ENCODE data around the gene ZBTB12.

The ZBTB12 gene, protein sequence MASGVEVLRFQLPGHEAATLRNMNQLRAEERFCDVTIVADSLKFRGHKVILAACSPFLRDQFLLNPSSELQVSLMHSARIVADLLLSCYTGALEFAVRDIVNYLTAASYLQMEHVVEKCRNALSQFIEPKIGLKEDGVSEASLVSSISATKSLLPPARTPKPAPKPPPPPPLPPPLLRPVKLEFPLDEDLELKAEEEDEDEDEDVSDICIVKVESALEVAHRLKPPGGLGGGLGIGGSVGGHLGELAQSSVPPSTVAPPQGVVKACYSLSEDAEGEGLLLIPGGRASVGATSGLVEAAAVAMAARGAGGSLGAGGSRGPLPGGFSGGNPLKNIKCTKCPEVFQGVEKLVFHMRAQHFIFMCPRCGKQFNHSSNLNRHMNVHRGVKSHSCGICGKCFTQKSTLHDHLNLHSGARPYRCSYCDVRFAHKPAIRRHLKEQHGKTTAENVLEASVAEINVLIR

GRCh38 chr6:31901953-31902643, at the start of gene ZBTB12:
Gene ZBTB12, minus strand, starts transcription at chr6:31902086. Its CDS starts 781 bp downstream, at chr6:31901305.
- peak; percentile 78 for DNase-seq (ENCODE audit: low read depth)
- TF ChIP-seq, protein P1, sequence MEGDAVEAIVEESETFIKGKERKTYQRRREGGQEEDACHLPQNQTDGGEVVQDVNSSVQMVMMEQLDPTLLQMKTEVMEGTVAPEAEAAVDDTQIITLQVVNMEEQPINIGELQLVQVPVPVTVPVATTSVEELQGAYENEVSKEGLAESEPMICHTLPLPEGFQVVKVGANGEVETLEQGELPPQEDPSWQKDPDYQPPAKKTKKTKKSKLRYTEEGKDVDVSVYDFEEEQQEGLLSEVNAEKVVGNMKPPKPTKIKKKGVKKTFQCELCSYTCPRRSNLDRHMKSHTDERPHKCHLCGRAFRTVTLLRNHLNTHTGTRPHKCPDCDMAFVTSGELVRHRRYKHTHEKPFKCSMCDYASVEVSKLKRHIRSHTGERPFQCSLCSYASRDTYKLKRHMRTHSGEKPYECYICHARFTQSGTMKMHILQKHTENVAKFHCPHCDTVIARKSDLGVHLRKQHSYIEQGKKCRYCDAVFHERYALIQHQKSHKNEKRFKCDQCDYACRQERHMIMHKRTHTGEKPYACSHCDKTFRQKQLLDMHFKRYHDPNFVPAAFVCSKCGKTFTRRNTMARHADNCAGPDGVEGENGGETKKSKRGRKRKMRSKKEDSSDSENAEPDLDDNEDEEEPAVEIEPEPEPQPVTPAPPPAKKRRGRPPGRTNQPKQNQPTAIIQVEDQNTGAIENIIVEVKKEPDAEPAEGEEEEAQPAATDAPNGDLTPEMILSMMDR (IDR thresholded peaks at IDR 0.05; ENCODE audit: low read depth, low read length, missing control alignments): no peak

GRCh38 chr6:31949926-31950548, 48.2 kb upstream of the ZBTB12 start:
- TF ChIP-seq, protein P1 (IDR thresholded peaks at IDR 0.05; ENCODE audit: low read depth, low read length, missing control alignments): no peak
- no peak for DNase-seq (ENCODE audit: low read depth)
- no peak overlapping the region for H3K4me3 ChIP-seq (ENCODE audit: low read depth, low read length)

More at GRCh38 chr6:31901953-31902643, at the start of gene ZBTB12:
- H3K4me3 ChIP-seq (ENCODE audit: low read depth, low read length): peak within 1 kb of the TSS; percentile 57

- H3K4me3 ChIP-seq (ENCODE audit: low read depth, low read length): no peak overlapping the region
- TF ChIP-seq, protein P1 (IDR thresholded peaks at IDR 0.05; ENCODE audit: low read depth, low read length, missing control alignments): no peak
- no peak for DNase-seq (ENCODE audit: low read depth)
Measured at GRCh38 chr6:31948753-31949413, 47.0 kb upstream of the ZBTB12 start.

DNA sequence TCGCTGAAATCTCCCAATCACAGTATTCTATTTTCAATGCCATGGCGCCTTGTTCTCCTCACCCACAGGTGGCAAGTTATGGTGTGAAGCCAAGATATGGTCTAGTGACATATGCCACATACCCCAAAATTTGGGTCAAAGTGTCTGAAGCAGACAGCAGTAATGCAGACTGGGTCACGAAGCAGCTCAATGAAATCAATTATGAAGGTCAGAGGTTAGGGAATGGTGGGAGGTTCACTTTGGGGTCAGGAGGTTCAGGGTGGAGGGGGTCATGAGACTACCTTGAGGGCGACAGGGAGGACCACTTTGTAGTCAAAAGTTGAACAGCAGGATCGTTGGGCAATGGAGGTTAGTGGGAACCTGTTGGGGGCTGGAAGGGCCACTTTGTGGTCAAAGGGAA, 46.4 kb upstream of the ZBTB12 start:
- H3K4me3 ChIP-seq (ENCODE audit: low read depth, low read length): no peak overlapping the region
- TF ChIP-seq, protein P1 (IDR thresholded peaks at IDR 0.05; ENCODE audit: low read depth, low read length, missing control alignments): no peak
- no peak for DNase-seq (ENCODE audit: low read depth)

DNA sequence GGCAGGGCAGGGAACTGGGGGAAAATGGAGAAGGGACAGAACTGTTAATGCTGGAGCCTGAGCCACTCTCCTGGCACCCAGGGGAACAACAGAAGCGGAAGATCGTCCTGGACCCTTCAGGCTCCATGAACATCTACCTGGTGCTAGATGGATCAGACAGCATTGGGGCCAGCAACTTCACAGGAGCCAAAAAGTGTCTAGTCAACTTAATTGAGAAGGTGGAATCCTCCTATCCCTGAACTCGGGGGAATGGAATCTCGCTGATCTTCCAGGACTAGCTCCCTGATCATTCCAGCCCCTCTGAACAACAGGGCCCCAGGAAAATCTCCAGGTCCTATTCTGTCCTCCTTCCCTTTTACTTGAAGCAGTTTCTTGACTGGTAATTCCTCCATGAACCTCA, 46.0 kb upstream of the ZBTB12 start:
- TF ChIP-seq, protein P1 (IDR thresholded peaks at IDR 0.05; ENCODE audit: low read depth, low read length, missing control alignments): no peak
- DNase-seq (ENCODE audit: low read depth): no peak
- no peak overlapping the region for H3K4me3 ChIP-seq (ENCODE audit: low read depth, low read length)

DNA sequence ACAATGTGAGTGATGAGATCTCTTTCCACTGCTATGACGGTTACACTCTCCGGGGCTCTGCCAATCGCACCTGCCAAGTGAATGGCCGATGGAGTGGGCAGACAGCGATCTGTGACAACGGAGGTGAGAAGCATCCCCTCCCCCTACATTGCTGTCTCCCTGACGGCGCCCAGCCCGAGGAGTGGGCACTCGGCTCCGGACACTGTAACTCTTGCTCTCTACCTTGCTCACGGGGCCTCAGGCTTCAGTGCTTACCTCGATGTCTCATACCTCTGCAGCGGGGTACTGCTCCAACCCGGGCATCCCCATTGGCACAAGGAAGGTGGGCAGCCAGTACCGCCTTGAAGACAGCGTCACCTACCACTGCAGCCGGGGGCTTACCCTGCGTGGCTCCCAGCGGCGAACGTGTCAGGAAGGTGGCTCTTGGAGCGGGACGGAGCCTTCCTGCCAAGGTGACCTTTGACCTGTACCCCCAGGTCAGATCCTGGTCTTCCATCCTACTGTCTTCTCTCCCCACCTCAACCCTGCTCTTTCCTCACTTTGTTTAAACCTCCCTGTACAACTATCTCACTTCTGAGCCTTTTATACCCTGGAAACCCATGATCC, 45.3 kb upstream of the ZBTB12 start:
- no peak for DNase-seq (ENCODE audit: low read depth)
- H3K4me3 ChIP-seq (ENCODE audit: low read depth, low read length): no peak overlapping the region
- TF ChIP-seq, protein P1 (IDR thresholded peaks at IDR 0.05; ENCODE audit: low read depth, low read length, missing control alignments): no peak
